Hepatocyte (in vitro differentiated cells): ENCODE results near the gene PPP4R3B.

ENCODE experiments used
- EZH2 ChIP-seq: fragments of 200-600 bp; sonication (generic); IDR thresholded peaks from 2 replicates; pipeline ENCODE4 v1.6.1; 2016; ENCODE audit warnings: antibody characterized with exemption, mild to moderate bottlenecking, borderline replicate concordance
- TF ChIP-seq, protein P1 (sequence below): fragments of 200-600 bp; sonication (generic); IDR thresholded peaks from 2 replicates; pipeline ENCODE4 v1.5.1; 2016; ENCODE audit warnings: antibody characterized with exemption, mild to moderate bottlenecking; ENCODE audit not compliant: poor library complexity

DNA sequence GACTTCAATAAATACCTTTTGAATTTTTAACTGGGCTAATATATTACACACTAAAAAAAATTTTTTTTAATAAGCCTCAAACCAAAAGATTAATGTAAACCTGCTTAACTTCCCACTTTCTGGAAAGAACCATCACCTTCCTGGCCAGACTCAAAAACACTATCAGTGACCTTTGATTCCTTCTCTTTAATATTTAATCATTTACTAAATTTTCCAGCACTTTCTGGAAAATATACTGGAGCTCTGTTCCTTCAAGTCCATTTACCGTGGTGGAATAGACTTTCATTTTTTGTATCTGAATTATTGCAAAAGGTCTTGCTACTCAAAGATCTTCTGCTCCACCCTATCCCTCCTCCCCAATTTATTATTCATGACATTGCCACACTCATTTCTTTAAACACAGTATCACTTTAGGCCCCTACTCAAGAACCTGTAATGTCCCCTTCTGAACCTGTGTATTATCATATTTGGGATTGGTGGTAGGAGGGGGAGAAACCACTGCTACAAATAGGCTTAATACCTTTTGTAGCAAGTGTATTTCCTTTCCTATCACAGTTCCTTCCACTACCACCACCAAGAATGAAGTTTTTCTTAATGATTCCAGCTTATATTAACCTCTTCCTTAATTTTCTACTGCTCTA, 7.4 kb downstream of the PPP4R3B start:
- no peak for TF ChIP-seq EZH2
- TF ChIP-seq, protein P1, sequence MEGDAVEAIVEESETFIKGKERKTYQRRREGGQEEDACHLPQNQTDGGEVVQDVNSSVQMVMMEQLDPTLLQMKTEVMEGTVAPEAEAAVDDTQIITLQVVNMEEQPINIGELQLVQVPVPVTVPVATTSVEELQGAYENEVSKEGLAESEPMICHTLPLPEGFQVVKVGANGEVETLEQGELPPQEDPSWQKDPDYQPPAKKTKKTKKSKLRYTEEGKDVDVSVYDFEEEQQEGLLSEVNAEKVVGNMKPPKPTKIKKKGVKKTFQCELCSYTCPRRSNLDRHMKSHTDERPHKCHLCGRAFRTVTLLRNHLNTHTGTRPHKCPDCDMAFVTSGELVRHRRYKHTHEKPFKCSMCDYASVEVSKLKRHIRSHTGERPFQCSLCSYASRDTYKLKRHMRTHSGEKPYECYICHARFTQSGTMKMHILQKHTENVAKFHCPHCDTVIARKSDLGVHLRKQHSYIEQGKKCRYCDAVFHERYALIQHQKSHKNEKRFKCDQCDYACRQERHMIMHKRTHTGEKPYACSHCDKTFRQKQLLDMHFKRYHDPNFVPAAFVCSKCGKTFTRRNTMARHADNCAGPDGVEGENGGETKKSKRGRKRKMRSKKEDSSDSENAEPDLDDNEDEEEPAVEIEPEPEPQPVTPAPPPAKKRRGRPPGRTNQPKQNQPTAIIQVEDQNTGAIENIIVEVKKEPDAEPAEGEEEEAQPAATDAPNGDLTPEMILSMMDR: no peak
